ENCODE measurements around the gene MACROH2A2. TPM values are rescaled to one million over a fixed set of nuclear protein-coding genes. Genes with fewer than 3 reads are reported as not detected.

MACROH2A2 gene
- total and polyA plus RNA-seq, 2 experiments from 2014 or later = 11.6 to 16.2 TPM

Other genes with a start within 250 kb of the MACROH2A2 start
- 3.1 and 3.2 TPM in 2 replicates for gene AIFM2, start 80.0 kb downstream of the MACROH2A2 start, total RNA-seq (2014; rRNA removed; shearing (Covaris generic))
- gene AIFM2, start 80.0 kb downstream of the MACROH2A2 start, polyA plus RNA-seq (2016; fragmentation: Nextera tagmentation; extraction: Ambion mirVana) = 1.7 and 3.6 TPM in 2 replicates
- gene TYSND1, start 93.9 kb downstream of the MACROH2A2 start, total RNA-seq (2014; rRNA removed; shearing (Covaris generic)) = 14.1 and 19.5 TPM in 2 replicates
- 5.2 and 5.4 TPM in 2 replicates for gene TYSND1, start 93.9 kb downstream of the MACROH2A2 start, polyA plus RNA-seq (2016; fragmentation: Nextera tagmentation; extraction: Ambion mirVana)
- gene SAR1A, start 117.7 kb downstream of the MACROH2A2 start, total RNA-seq (2014; rRNA removed; shearing (Covaris generic)) = 71.5 and 84.8 TPM in 2 replicates
- 58.1 and 68.1 TPM in 2 replicates for gene SAR1A, start 117.7 kb downstream of the MACROH2A2 start, polyA plus RNA-seq (2016; fragmentation: Nextera tagmentation; extraction: Ambion mirVana)
- gene PPA1, start 180.6 kb downstream of the MACROH2A2 start, total RNA-seq (2014; rRNA removed; shearing (Covaris generic)) = 135 and 178 TPM in 2 replicates
- 206 and 228 TPM in 2 replicates for gene PPA1, start 180.6 kb downstream of the MACROH2A2 start, polyA plus RNA-seq (2016; fragmentation: Nextera tagmentation; extraction: Ambion mirVana)
- 0.03 and 0.08 TPM in 2 replicates for gene NPFFR1, start 231.2 kb downstream of the MACROH2A2 start, total RNA-seq (2014; rRNA removed; shearing (Covaris generic))
- gene NPFFR1, start 231.2 kb downstream of the MACROH2A2 start, polyA plus RNA-seq (2016; fragmentation: Nextera tagmentation; extraction: Ambion mirVana) = 0.05 TPM in 1 of 2 replicates, not detected in the other

Measured in GM23338 (cell line).